ENCODE results near the gene ADISSP.

- no peak for TF ChIP-seq CTCF (IDR thresholded peaks at IDR 0.05; ENCODE audit: low read length)
- no peak for TF ChIP-seq EZH2 (IDR thresholded peaks at IDR 0.05; ENCODE audit: borderline replicate concordance, low read length)
Measured at GRCh38 chr20:3767110-3767426, 485 bp downstream of the ADISSP start.

All from OCI-LY1 (cell line).